ENCODE measurements around the gene SIKE1.
"Not testable (repeated sequence)": the region's sequence is repeated elsewhere in the genome, so short reads cannot be mapped to it uniquely, and the experiment has no call there.

DNA sequence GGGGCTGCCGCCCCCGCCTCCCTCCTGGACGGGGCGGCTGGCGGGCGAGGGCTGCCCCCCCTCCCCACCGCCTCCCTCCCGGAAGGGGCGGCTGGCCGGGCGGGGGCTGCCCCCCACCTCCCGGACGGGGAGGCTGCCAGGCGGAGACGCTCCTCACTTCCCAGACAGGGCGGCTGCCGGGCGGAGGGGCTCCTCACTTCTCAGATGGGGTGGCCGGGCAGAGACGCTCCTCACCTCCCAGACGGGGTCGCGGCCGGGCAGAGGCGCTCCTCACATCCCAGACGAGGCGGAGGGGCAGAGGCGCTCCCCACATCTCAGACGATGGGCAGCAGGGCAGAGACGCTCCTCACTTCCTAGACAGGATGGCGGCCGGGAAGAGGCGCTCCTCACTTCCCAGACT, 24.0 kb upstream of the SIKE1 start:
- TF ChIP-seq, protein P1, sequence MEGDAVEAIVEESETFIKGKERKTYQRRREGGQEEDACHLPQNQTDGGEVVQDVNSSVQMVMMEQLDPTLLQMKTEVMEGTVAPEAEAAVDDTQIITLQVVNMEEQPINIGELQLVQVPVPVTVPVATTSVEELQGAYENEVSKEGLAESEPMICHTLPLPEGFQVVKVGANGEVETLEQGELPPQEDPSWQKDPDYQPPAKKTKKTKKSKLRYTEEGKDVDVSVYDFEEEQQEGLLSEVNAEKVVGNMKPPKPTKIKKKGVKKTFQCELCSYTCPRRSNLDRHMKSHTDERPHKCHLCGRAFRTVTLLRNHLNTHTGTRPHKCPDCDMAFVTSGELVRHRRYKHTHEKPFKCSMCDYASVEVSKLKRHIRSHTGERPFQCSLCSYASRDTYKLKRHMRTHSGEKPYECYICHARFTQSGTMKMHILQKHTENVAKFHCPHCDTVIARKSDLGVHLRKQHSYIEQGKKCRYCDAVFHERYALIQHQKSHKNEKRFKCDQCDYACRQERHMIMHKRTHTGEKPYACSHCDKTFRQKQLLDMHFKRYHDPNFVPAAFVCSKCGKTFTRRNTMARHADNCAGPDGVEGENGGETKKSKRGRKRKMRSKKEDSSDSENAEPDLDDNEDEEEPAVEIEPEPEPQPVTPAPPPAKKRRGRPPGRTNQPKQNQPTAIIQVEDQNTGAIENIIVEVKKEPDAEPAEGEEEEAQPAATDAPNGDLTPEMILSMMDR (IDR thresholded peaks at IDR 0.05), result not testable (repeated sequence)
- TF ChIP-seq POLR2A (IDR thresholded peaks at IDR 0.05), result not testable (repeated sequence)

All from gastroesophageal sphincter (tissue), 3 donors.